Right lobe of liver (tissue), 4 donors: ENCODE data around the gene PACC1.

Experiments
- CTCF ChIP-seq, 4 donors: fragments of 200-600 bp in 3 of 4; fragments of 450-650 bp in 1 of 4; IDR thresholded peaks; one replicate each; pipeline versions ENCODE4 v1.5.1 to v1.8.0; 2016 to 2022; ENCODE audit warnings: antibody characterized with exemption in 4 of 4, mild to moderate bottlenecking in 2 of 4
- POLR2A ChIP-seq: fragments of 450-650 bp; IDR thresholded peaks from one replicate; pipeline ENCODE4 v1.6.1; 2017; ENCODE audit warnings: antibody characterized with exemption, mild to moderate bottlenecking
- donor health status: DM: no; HTN: no; CAD: no.
- donor health status: DM: no; HTN: no; CAD: no.
- donor health status: DM: no; HTN: yes; CAD: no.

- TF ChIP-seq CTCF (IDR thresholded peaks at IDR 0.05), result no peak
- TF ChIP-seq POLR2A, result no peak
These were observed 2.3 kb downstream of the PACC1 start for GRCh38 chr1:212412374-212412773.
